DOHH2 (cell line): ENCODE measurements around the gene RPS6KA2.

ENCODE experiments used
- H3F3A ChIP-seq: fragments of 200-600 bp; sonication (generic), shearing (Covaris generic); 2 replicates; pipeline ENCODE4 v1.6.0; 2016; ENCODE audit warnings: antibody characterized with exemption, mild to moderate bottlenecking; ENCODE audit not compliant: control insufficient read depth, insufficient read depth
- H3K27ac ChIP-seq: fragments of 200-600 bp; sonication (generic); 2 replicates; pipeline ENCODE4 v1.5.1; 2014; ENCODE audit warnings: low read depth, mild to moderate bottlenecking, low read length, moderate library complexity
- H3K27me3 ChIP-seq: fragments of 200-600 bp; sonication (generic); 2 replicates; pipeline ENCODE4 v1.6.1; 2014; ENCODE audit warnings: mild to moderate bottlenecking, low read length, mixed read lengths; ENCODE audit not compliant: control insufficient read depth
- H3K36me3 ChIP-seq: fragments of 200-600 bp; sonication (generic); 2 replicates; pipeline ENCODE4 v1.6.1; 2014; ENCODE audit warnings: mild to moderate bottlenecking, low read length, moderate library complexity, mixed read lengths; ENCODE audit not compliant: control insufficient read depth
- H3K4me1 ChIP-seq: fragments of 200-600 bp; sonication (generic); 2 replicates; pipeline ENCODE4 v1.6.1; 2014; ENCODE audit warnings: mild to moderate bottlenecking, low read length, mixed read lengths; ENCODE audit not compliant: control insufficient read depth
- H3K4me2 ChIP-seq: fragments of 200-600 bp; sonication (generic); 2 replicates; pipeline ENCODE4 v1.6.0; 2014; ENCODE audit warnings: mild to moderate bottlenecking, low read length, moderate library complexity
- H3K4me3 ChIP-seq: fragments of 200-600 bp; sonication (generic); 2 replicates; pipeline ENCODE4 v1.5.1; 2014; ENCODE audit warnings: mild to moderate bottlenecking, low read length, mixed read lengths
- H3K79me2 ChIP-seq: fragments of 200-600 bp; sonication (generic); 2 replicates; pipeline ENCODE4 v1.6.1; 2014; ENCODE audit warnings: mild to moderate bottlenecking, low read length, mixed read lengths; ENCODE audit not compliant: control insufficient read depth
- H3K9me2 ChIP-seq: fragments of 200-600 bp; sonication (generic); replicated peaks from 2 replicates; pipeline ENCODE4 v1.6.1; 2014; ENCODE audit warnings: mild to moderate bottlenecking, low read length, mixed read lengths; ENCODE audit not compliant: control insufficient read depth
- H3K9me3 ChIP-seq: fragments of 200-600 bp; sonication (generic); 2 replicates; pipeline ENCODE4 v1.6.1; 2014; ENCODE audit warnings: antibody characterized with exemption, low read length, mixed read lengths; ENCODE audit not compliant: control insufficient read depth, insufficient read depth
- H4K20me1 ChIP-seq: fragments of 200-600 bp; sonication (generic); 2 replicates; pipeline ENCODE4 v1.6.0; 2014; ENCODE audit warnings: low read depth, mild to moderate bottlenecking, antibody characterized with exemption, low read length, moderate library complexity; ENCODE audit not compliant: control insufficient read depth, insufficient read depth
- CTCF ChIP-seq: fragments of 200-600 bp; sonication (generic); IDR thresholded peaks from one replicate; pipeline ENCODE4 v1.5.1; 2014; ENCODE audit warnings: antibody characterized with exemption, mild to moderate bottlenecking, low read depth, low read length; ENCODE audit not compliant: poor library complexity, severe bottlenecking
- EZH2phosphoT487 ChIP-seq: fragments of 200-600 bp; sonication (generic); IDR thresholded peaks from 2 replicates; pipeline ENCODE4 v1.6.1; 2017; ENCODE audit warnings: borderline replicate concordance, mild to moderate bottlenecking, antibody characterized with exemption, low read length, moderate library complexity, mixed read lengths

The RPS6KA2 gene

GRCh38 chr6:166648846-166649245, 21.8 kb upstream of the RPS6KA2 start:
- Histone ChIP-seq H3F3A (no peaks in the 10 kb centered on the region), H3K79me2 (no peaks in the 10 kb centered on the region), H3K36me3 (no peaks in the 10 kb centered on the region), H3K4me2 (no peak overlapping the region), H3K4me3 (no peak overlapping the region), H4K20me1 (no peaks in the 10 kb centered on the region), H3K27me3 (peaks cover 9% of the 10 kb centered on the region; the same call in 1 of the 2 replicates), H3K27ac (no peak overlapping the region), H3K9me3 (no peaks in the 10 kb centered on the region; the same call in 1 of the 2 replicates), H3K4me1 (peaks cover 3% of the 10 kb centered on the region; the same call in 1 of the 2 replicates), H3K9me2 (no peaks in the 10 kb centered on the region)
- no peak for TF ChIP-seq EZH2phosphoT487
- TF ChIP-seq CTCF = no peak

GRCh38 chr6:166647896-166648295, 20.8 kb upstream of the RPS6KA2 start:
- Histone ChIP-seq H3K4me3 (no peak overlapping the region), H3K9me3 (no peaks in the 10 kb centered on the region; the same call in 1 of the 2 replicates), H3K9me2 (no peaks in the 10 kb centered on the region), H3K36me3 (no peaks in the 10 kb centered on the region), H3F3A (no peaks in the 10 kb centered on the region), H3K4me1 (peaks cover 3% of the 10 kb centered on the region; the same call in 1 of the 2 replicates), H3K27ac (no peak overlapping the region), H3K4me2 (no peak overlapping the region), H3K27me3 (peaks cover 14% of the 10 kb centered on the region; the same call in 1 of the 2 replicates), H3K79me2 (no peaks in the 10 kb centered on the region), H4K20me1 (no peaks in the 10 kb centered on the region)
- no peak for TF ChIP-seq EZH2phosphoT487

- no peaks in the 10 kb centered on the region for H3K79me2 ChIP-seq
- H3K36me3 ChIP-seq = no peaks in the 10 kb centered on the region
- no peak overlapping the region for H3K27ac ChIP-seq
- H3K4me1 ChIP-seq = peaks cover 3% of the 10 kb centered on the region; the same call in 1 of the 2 replicates
- H3K4me3 ChIP-seq = no peak overlapping the region
- no peaks in the 10 kb centered on the region for H4K20me1 ChIP-seq
- no peaks in the 10 kb centered on the region for H3K9me2 ChIP-seq
- no peaks in the 10 kb centered on the region for H3F3A ChIP-seq
- peaks cover 21% of the 10 kb centered on the region for H3K27me3 ChIP-seq
- no peaks in the 10 kb centered on the region; the same call in 1 of the 2 replicates for H3K9me3 ChIP-seq
- TF ChIP-seq EZH2phosphoT487 = no peak
- no peak overlapping the region for H3K4me2 ChIP-seq
Measured at GRCh38 chr6:166646716-166647115, 19.7 kb upstream of the RPS6KA2 start.

- no peak overlapping the region for H3K4me2 ChIP-seq
- no peaks in the 10 kb centered on the region for H3F3A ChIP-seq
- H3K9me3 ChIP-seq = no peaks in the 10 kb centered on the region; the same call in 1 of the 2 replicates
- no peaks in the 10 kb centered on the region for H3K9me2 ChIP-seq
- no peak overlapping the region for H3K4me3 ChIP-seq
- H3K4me1 ChIP-seq = peaks cover 3% of the 10 kb centered on the region; the same call in 1 of the 2 replicates
- H4K20me1 ChIP-seq = no peaks in the 10 kb centered on the region
- TF ChIP-seq EZH2phosphoT487 (no peak), CTCF (no peak)
- H3K36me3 ChIP-seq = no peaks in the 10 kb centered on the region
- H3K27me3 ChIP-seq = peaks cover 17% of the 10 kb centered on the region
- H3K27ac ChIP-seq = no peak overlapping the region
- no peaks in the 10 kb centered on the region for H3K79me2 ChIP-seq
Measured at GRCh38 chr6:166645896-166646295, 18.8 kb upstream of the RPS6KA2 start.
